HepG2 (cell line): ENCODE results near the gene TRRAP. TPM values are rescaled to one million over a fixed set of nuclear protein-coding genes. Genes with fewer than 3 reads are reported as not detected.

Experiments
- NFYB ChIP-seq: sonication (generic); formaldehyde crosslinking; IDR thresholded peaks from 2 replicates; pipeline ENCODE4 v1.4.0; 2020; ENCODE audit warnings: missing genetic modification reagents
- SOX13 ChIP-seq, 3 experiments: fragments of 450-650 bp in 1 of 3; sonication (generic) in 1 of 3; formaldehyde crosslinking in 1 of 3; IDR thresholded peaks in 2 of 3; conservative IDR thresholded peaks in 1 of 3; 2 replicates each; pipeline versions ENCODE4 v1.5.0 to v1.6.1; 2016 to 2020; ENCODE audit warnings: antibody characterized with exemption in 1 of 3, mild to moderate bottlenecking in 1 of 3, missing compliant biosample characterization in 1 of 3, missing genetic modification reagents in 1 of 3, moderate library complexity in 1 of 3
- SOX6 ChIP-seq, 2 experiments: fragments of 450-650 bp in 1 of 2; sonication (generic) in 1 of 2; formaldehyde crosslinking in 1 of 2; IDR thresholded peaks; 2 replicates each; pipeline versions ENCODE4 v1.4.0 to v1.6.1; 2017 to 2020; ENCODE audit warnings: antibody characterized with exemption in 1 of 2, mild to moderate bottlenecking in 1 of 2, missing genetic modification reagents in 1 of 2
- ZNF121 ChIP-seq: sonication (generic); formaldehyde crosslinking; IDR thresholded peaks from 2 replicates; pipeline ENCODE4 v1.5.0; 2020; ENCODE audit warnings: mild to moderate bottlenecking, missing genetic modification reagents
- polyA plus RNA-seq, 8 experiments: library from polyadenylated mRNA; depleted of rRNA in 3 of 8; stranded (reverse) in 7 of 8; unstranded in 1 of 8; fragments of >200 nt; fragmentation: Illumina TruSeq in 4 of 8; extraction: Trizol in 4 of 8; gene quantifications; 2 replicates each; pipeline versions ENCODE4 v1.2.1 to v1.2.3, GENCODE V29; 2011 to 2016; ENCODE audit warnings: low read depth in 4 of 8, missing spikeins in 1 of 8, mixed read lengths in 1 of 8; ENCODE audit not compliant: insufficient read depth in 1 of 8
- total RNA-seq, 5 experiments: library from RNA; depleted of rRNA; stranded (reverse); fragments of >200 nt; fragmentation: Illumina TruSeq; extraction: Trizol; gene quantifications; 2 replicates each; pipeline ENCODE4 v1.2.3, GENCODE V29; 2016; ENCODE audit warnings: low read depth in 1 of 5
- TF ChIP-seq, protein P1 (sequence below), 2 experiments: sonication (generic) in 1 of 2; formaldehyde crosslinking in 1 of 2; IDR thresholded peaks; 2 replicates each; pipeline versions ENCODE4 v1.4.0 to v1.6.1; 2016 to 2020; ENCODE audit warnings: borderline replicate concordance in 1 of 2, low read depth in 1 of 2, mild to moderate bottlenecking in 1 of 2, missing genetic modification reagents in 1 of 2
- TF ChIP-seq, protein P2 (sequence below): IDR thresholded peaks from 2 replicates; pipeline ENCODE4 v1.6.1; 2016; ENCODE audit warnings: mild to moderate bottlenecking
- TF ChIP-seq, protein P3 (sequence below): sonication (generic); formaldehyde crosslinking; IDR thresholded peaks from 2 replicates; pipeline ENCODE4 v1.5.0; 2020; ENCODE audit warnings: mild to moderate bottlenecking, missing genetic modification reagents
- TF ChIP-seq, protein P4 (sequence below), 2 experiments: sonication (generic) in 1 of 2; formaldehyde crosslinking in 1 of 2; IDR thresholded peaks; 2 replicates each; pipeline versions ENCODE4 v1.6.1 to v1.9.0; 2014 to 2022; ENCODE audit warnings: antibody characterized with exemption in 1 of 2, borderline replicate concordance in 1 of 2, inconsistent platforms in 1 of 2, low read depth in 1 of 2, missing genetic modification reagents in 1 of 2
- TF ChIP-seq, protein P5 (sequence below): sonication (generic); formaldehyde crosslinking; IDR thresholded peaks from 2 replicates; pipeline ENCODE4 v1.4.0; 2020; ENCODE audit warnings: missing genetic modification reagents, borderline replicate concordance

The TRRAP gene
- total and polyA plus RNA-seq, 2 of the 13 experiments (the other 11 are each of a cell fraction or from before 2014, with no cell fraction given), result 8.6 to 10.5 TPM

DNA sequence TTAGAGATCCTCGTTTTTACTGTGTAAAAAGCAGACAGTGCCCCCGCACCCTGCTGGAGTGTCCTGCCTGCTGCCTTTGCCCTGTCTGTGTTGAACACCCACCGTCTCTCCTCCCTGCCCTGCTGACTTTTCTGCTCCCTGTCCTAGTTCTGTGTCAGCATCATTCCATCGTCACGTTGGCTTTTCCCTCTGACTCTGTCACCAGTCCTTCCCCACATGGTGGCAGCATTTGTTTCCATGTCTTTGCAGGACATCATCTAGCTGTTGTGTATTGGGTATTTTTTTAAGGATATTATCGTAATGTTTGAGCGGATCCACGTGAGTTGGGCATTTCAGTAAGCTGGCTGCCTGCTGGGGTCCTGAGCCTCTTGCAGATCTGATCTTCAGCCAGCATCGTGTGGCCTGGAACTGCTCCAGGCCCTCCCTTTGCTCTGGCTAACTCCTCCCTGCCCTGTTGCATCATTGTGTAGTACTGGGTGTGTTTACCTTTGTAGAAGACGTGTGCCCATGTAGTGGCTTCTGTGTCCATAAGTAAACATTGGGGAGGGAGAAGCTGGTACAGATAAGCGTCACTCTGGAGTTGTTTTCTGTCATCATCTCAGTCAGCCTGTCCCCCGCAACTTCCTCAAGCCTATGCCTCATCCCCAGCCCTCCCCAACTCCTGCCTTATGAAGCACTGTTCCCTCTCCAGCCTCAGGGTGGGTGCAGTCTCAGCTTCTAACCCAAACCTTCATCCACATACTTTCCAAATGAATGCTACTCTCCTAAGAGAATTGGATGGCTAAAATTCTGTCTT lies 44.3 kb downstream of the TRRAP start (continued):
- no peak for TF ChIP-seq SOX6 (IDR thresholded peaks at IDR 0.05)
- TF ChIP-seq SOX6 (CRISPR knock-in tag; IDR thresholded peaks at IDR 0.05), result peak; percentile 75; the same call in 1 of the 2 replicates
- TF ChIP-seq, protein P1, sequence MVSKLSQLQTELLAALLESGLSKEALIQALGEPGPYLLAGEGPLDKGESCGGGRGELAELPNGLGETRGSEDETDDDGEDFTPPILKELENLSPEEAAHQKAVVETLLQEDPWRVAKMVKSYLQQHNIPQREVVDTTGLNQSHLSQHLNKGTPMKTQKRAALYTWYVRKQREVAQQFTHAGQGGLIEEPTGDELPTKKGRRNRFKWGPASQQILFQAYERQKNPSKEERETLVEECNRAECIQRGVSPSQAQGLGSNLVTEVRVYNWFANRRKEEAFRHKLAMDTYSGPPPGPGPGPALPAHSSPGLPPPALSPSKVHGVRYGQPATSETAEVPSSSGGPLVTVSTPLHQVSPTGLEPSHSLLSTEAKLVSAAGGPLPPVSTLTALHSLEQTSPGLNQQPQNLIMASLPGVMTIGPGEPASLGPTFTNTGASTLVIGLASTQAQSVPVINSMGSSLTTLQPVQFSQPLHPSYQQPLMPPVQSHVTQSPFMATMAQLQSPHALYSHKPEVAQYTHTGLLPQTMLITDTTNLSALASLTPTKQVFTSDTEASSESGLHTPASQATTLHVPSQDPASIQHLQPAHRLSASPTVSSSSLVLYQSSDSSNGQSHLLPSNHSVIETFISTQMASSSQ (IDR thresholded peaks at IDR 0.05; ENCODE audit: low read depth), result no peak
- TF ChIP-seq, protein P1 (CRISPR knock-in tag; IDR thresholded peaks at IDR 0.05; ENCODE audit: borderline replicate concordance), result no peak
- TF ChIP-seq, protein P2, sequence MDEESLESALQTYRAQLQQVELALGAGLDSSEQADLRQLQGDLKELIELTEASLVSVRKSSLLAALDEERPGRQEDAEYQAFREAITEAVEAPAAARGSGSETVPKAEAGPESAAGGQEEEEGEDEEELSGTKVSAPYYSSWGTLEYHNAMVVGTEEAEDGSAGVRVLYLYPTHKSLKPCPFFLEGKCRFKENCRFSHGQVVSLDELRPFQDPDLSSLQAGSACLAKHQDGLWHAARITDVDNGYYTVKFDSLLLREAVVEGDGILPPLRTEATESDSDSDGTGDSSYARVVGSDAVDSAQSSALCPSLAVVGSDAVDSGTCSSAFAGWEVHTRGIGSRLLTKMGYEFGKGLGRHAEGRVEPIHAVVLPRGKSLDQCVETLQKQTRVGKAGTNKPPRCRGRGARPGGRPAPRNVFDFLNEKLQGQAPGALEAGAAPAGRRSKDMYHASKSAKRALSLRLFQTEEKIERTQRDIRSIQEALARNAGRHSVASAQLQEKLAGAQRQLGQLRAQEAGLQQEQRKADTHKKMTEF (CRISPR knock-in tag), result peak; percentile 49; the same call in 1 of the 2 replicates
- TF ChIP-seq, protein P3, sequence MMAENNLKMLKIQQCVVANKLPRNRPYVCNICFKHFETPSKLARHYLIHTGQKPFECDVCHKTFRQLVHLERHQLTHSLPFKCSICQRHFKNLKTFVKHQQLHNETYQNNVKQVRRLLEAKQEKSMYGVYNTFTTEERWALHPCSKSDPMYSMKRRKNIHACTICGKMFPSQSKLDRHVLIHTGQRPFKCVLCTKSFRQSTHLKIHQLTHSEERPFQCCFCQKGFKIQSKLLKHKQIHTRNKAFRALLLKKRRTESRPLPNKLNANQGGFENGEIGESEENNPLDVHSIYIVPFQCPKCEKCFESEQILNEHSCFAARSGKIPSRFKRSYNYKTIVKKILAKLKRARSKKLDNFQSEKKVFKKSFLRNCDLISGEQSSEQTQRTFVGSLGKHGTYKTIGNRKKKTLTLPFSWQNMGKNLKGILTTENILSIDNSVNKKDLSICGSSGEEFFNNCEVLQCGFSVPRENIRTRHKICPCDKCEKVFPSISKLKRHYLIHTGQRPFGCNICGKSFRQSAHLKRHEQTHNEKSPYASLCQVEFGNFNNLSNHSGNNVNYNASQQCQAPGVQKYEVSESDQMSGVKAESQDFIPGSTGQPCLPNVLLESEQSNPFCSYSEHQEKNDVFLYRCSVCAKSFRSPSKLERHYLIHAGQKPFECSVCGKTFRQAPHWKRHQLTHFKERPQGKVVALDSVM (CRISPR knock-in tag), result no peak
- no peak for TF ChIP-seq SOX13 (IDR thresholded peaks at IDR 0.05)
- TF ChIP-seq SOX13 (CRISPR knock-in tag; conservative IDR thresholded peaks at IDR 0.05 in 1 of 2, IDR thresholded peaks at IDR 0.05 in 1 of 2), result peak in 1 of 2 experiments; percentile 74; a peak in 2 of 4 replicates
- TF ChIP-seq ZNF121 (CRISPR knock-in tag), result no peak
- TF ChIP-seq, protein P4, sequence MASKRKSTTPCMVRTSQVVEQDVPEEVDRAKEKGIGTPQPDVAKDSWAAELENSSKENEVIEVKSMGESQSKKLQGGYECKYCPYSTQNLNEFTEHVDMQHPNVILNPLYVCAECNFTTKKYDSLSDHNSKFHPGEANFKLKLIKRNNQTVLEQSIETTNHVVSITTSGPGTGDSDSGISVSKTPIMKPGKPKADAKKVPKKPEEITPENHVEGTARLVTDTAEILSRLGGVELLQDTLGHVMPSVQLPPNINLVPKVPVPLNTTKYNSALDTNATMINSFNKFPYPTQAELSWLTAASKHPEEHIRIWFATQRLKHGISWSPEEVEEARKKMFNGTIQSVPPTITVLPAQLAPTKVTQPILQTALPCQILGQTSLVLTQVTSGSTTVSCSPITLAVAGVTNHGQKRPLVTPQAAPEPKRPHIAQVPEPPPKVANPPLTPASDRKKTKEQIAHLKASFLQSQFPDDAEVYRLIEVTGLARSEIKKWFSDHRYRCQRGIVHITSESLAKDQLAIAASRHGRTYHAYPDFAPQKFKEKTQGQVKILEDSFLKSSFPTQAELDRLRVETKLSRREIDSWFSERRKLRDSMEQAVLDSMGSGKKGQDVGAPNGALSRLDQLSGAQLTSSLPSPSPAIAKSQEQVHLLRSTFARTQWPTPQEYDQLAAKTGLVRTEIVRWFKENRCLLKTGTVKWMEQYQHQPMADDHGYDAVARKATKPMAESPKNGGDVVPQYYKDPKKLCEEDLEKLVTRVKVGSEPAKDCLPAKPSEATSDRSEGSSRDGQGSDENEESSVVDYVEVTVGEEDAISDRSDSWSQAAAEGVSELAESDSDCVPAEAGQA (IDR thresholded peaks at IDR 0.05; ENCODE audit: low read depth), result peak; percentile 85
- TF ChIP-seq, protein P4 (CRISPR knock-in tag; IDR thresholded peaks at IDR 0.05; ENCODE audit: borderline replicate concordance), result no peak
- TF ChIP-seq, protein P5, sequence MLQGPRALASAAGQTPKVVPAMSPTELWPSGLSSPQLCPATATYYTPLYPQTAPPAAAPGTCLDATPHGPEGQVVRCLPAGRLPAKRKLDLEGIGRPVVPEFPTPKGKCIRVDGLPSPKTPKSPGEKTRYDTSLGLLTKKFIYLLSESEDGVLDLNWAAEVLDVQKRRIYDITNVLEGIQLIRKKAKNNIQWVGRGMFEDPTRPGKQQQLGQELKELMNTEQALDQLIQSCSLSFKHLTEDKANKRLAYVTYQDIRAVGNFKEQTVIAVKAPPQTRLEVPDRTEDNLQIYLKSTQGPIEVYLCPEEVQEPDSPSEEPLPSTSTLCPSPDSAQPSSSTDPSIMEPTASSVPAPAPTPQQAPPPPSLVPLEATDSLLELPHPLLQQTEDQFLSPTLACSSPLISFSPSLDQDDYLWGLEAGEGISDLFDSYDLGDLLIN (CRISPR knock-in tag), result no peak
- no peak for TF ChIP-seq NFYB
